Karpas-422 (cell line): Measurements from ENCODE around the gene FBL. TPM values are rescaled to one million over a fixed set of nuclear protein-coding genes. Genes with fewer than 3 reads are reported as not detected.
"Not testable (repeated sequence)": the region's sequence is repeated elsewhere in the genome, so short reads cannot be mapped to it uniquely, and the experiment has no call there.

Experiments
- DNase-seq: peaks from one replicate; pipeline ENCODE4 v3.0.0-alpha.2; 2015
- H2AFZ ChIP-seq: fragments of 200-600 bp; sonication (generic); 2 replicates; pipeline ENCODE4 v1.6.1; 2014; ENCODE audit warnings: antibody characterized with exemption, low read length, mixed read lengths
- H3K27ac ChIP-seq: fragments of 200-600 bp; sonication (generic); 2 replicates; pipeline ENCODE4 v1.5.1; 2014; ENCODE audit warnings: mild to moderate bottlenecking, low read length, moderate library complexity
- H3K27me3 ChIP-seq: fragments of 200-600 bp; sonication (generic); 2 replicates; pipeline ENCODE4 v1.6.1; 2014; ENCODE audit warnings: low read length, mixed read lengths
- H3K36me3 ChIP-seq: fragments of 200-600 bp; sonication (generic); 2 replicates; pipeline ENCODE4 v1.6.1; 2014; ENCODE audit warnings: low read length, mixed read lengths; ENCODE audit not compliant: insufficient read depth
- H3K4me1 ChIP-seq: fragments of 200-600 bp; sonication (generic); 2 replicates; pipeline ENCODE4 v1.6.1; 2014; ENCODE audit warnings: mild to moderate bottlenecking, low read length, mixed read lengths
- H3K4me2 ChIP-seq: fragments of 200-600 bp; sonication (generic); 2 replicates; pipeline ENCODE4 v1.6.1; 2014; ENCODE audit warnings: low read length, low read depth, mild to moderate bottlenecking; ENCODE audit not compliant: poor library complexity, severe bottlenecking
- H3K4me3 ChIP-seq: fragments of 200-600 bp; sonication (generic); 2 replicates; pipeline ENCODE4 v1.5.1; 2014; ENCODE audit warnings: mild to moderate bottlenecking, antibody characterized with exemption, low read length, mixed read lengths
- H3K79me2 ChIP-seq: fragments of 200-600 bp; sonication (generic); 2 replicates; pipeline ENCODE4 v1.6.1; 2014; ENCODE audit warnings: mild to moderate bottlenecking, low read length, mixed read lengths
- H3K9ac ChIP-seq: fragments of 200-600 bp; sonication (generic); 2 replicates; pipeline ENCODE4 v1.6.0; 2014; ENCODE audit warnings: low read length
- H3K9me2 ChIP-seq: fragments of 200-600 bp; sonication (generic), shearing (Covaris generic); replicated peaks from 2 replicates; pipeline ENCODE4 v1.6.0; 2014; ENCODE audit warnings: mild to moderate bottlenecking, low read length, moderate library complexity; ENCODE audit not compliant: insufficient read depth
- H3K9me3 ChIP-seq: fragments of 300-700, 200-600 bp; sonication (generic); 2 replicates; pipeline ENCODE4 v1.6.1; 2014; ENCODE audit warnings: low read length, mixed read lengths
- H4K20me1 ChIP-seq: fragments of 200-600 bp; sonication (generic); 2 replicates; pipeline ENCODE4 v1.6.1; 2014; ENCODE audit warnings: mild to moderate bottlenecking, antibody characterized with exemption, low read length, low read depth; ENCODE audit not compliant: insufficient read depth
- total RNA-seq: library from RNA; depleted of rRNA; stranded (reverse); fragments of >200 nt; shearing (Covaris generic); gene quantifications from 2 replicates; pipeline ENCODE4 v1.2.3, GENCODE V29; 2014; ENCODE audit warnings: low replicate concordance

FBL gene
- total RNA-seq, 1 experiment from 2014 or later, result 384 TPM

GRCh38 chr19:39814111-39814510, 32.1 kb downstream of the FBL start:
- H3K27me3 ChIP-seq, H3K4me3 ChIP-seq, H3K4me1 ChIP-seq, H3K4me2 ChIP-seq, H3K36me3 ChIP-seq, H3K27ac ChIP-seq, H4K20me1 ChIP-seq, H3K9ac ChIP-seq, H3K9me2 ChIP-seq, DNase-seq, H2AFZ ChIP-seq, H3K79me2 ChIP-seq, H3K9me3 ChIP-seq: not testable (repeated sequence)

GRCh38 chr19:39813264-39813993, 32.8 kb downstream of the FBL start:
- H3K4me1 ChIP-seq, result no peaks in the 10 kb centered on the region
- H2AFZ ChIP-seq, result no peak overlapping the region
- H3K9me2 ChIP-seq, result no peaks in the 10 kb centered on the region
- no peak overlapping the region for H3K4me2 ChIP-seq
- DNase-seq, result no peak
- H3K27ac ChIP-seq, result no peak overlapping the region
- no peak overlapping the region for H3K4me3 ChIP-seq
- H3K27me3 ChIP-seq, result no peaks in the 10 kb centered on the region
- H4K20me1 ChIP-seq, result no peaks in the 10 kb centered on the region
- H3K9ac ChIP-seq, result no peak overlapping the region
- no peaks in the 10 kb centered on the region for H3K79me2 ChIP-seq
- peaks cover 3% of the 10 kb centered on the region; the same call in 1 of the 2 replicates for H3K9me3 ChIP-seq
- H3K36me3 ChIP-seq, result no peaks in the 10 kb centered on the region

GRCh38 chr19:39811064-39811463, 35.1 kb downstream of the FBL start:
- Histone ChIP-seq H3K4me2 (no peak overlapping the region), H4K20me1 (no peaks in the 10 kb centered on the region), H3K9ac (no peak overlapping the region), H2AFZ (no peak overlapping the region), H3K9me2 (no peaks in the 10 kb centered on the region), H3K4me3 (no peak overlapping the region), H3K79me2 (no peaks in the 10 kb centered on the region), H3K36me3 (no peaks in the 10 kb centered on the region), H3K27me3 (no peaks in the 10 kb centered on the region), H3K4me1 (no peaks in the 10 kb centered on the region), H3K9me3 (peaks cover 3% of the 10 kb centered on the region; the same call in 1 of the 2 replicates), H3K27ac (no peak overlapping the region)
- DNase-seq, result no peak

- H3K79me2 ChIP-seq, result no peaks in the 10 kb centered on the region
- no peak overlapping the region for H3K4me2 ChIP-seq
- no peaks in the 10 kb centered on the region for H3K36me3 ChIP-seq
- H3K27me3 ChIP-seq, result no peaks in the 10 kb centered on the region
- peaks cover 3% of the 10 kb centered on the region; the same call in 1 of the 2 replicates for H3K9me3 ChIP-seq
- H3K9me2 ChIP-seq, result no peaks in the 10 kb centered on the region
- no peak overlapping the region for H3K27ac ChIP-seq
- no peak overlapping the region for H2AFZ ChIP-seq
- H4K20me1 ChIP-seq, result no peaks in the 10 kb centered on the region
- DNase-seq, result peak; percentile 52
- no peaks in the 10 kb centered on the region for H3K4me1 ChIP-seq
- no peak overlapping the region for H3K9ac ChIP-seq
- no peak overlapping the region for H3K4me3 ChIP-seq
Observed at GRCh38 chr19:39810424-39810823, 35.8 kb downstream of the FBL start.

GRCh38 chr19:39809368-39809767, 36.8 kb downstream of the FBL start:
- Histone ChIP-seq H3K27ac (no peak overlapping the region), H3K9ac (no peak overlapping the region), H3K4me1 (no peaks in the 10 kb centered on the region), H2AFZ (no peak overlapping the region), H3K4me3 (no peak overlapping the region), H3K79me2 (no peaks in the 10 kb centered on the region), H3K27me3 (no peaks in the 10 kb centered on the region), H3K36me3 (no peaks in the 10 kb centered on the region), H3K9me3 (peaks cover 3% of the 10 kb centered on the region; the same call in 1 of the 2 replicates), H3K4me2 (no peak overlapping the region), H3K9me2 (no peaks in the 10 kb centered on the region), H4K20me1 (no peaks in the 10 kb centered on the region)
- DNase-seq, result no peak

GRCh38 chr19:39808688-39809087, 37.5 kb downstream of the FBL start:
- H3K79me2 ChIP-seq, H3K36me3 ChIP-seq, H3K4me3 ChIP-seq: not testable (repeated sequence)

GRCh38 chr19:39807846-39808364, 38.3 kb downstream of the FBL start:
- Histone ChIP-seq H3K27ac (no peak overlapping the region), H3K9me3 (peaks cover 3% of the 10 kb centered on the region; the same call in 1 of the 2 replicates), H3K4me1 (no peaks in the 10 kb centered on the region), H4K20me1 (no peaks in the 10 kb centered on the region), H3K9me2 (no peaks in the 10 kb centered on the region), H3K27me3 (no peaks in the 10 kb centered on the region), H3K4me2 (no peak overlapping the region), H3K9ac (no peak overlapping the region), H3K79me2 (no peaks in the 10 kb centered on the region), H2AFZ (no peak overlapping the region), H3K4me3 (no peak overlapping the region), H3K36me3 (no peaks in the 10 kb centered on the region)
- no peak for DNase-seq

More at GRCh38 chr19:39808688-39809087, 37.5 kb downstream of the FBL start:
- not testable (repeated sequence) for H4K20me1 ChIP-seq, H3K27me3 ChIP-seq, H2AFZ ChIP-seq, H3K4me2 ChIP-seq, H3K4me1 ChIP-seq, H3K9me2 ChIP-seq, DNase-seq, H3K9ac ChIP-seq, H3K9me3 ChIP-seq, H3K27ac ChIP-seq

GRCh38 chr19:39805104-39805503, 41.1 kb downstream of the FBL start:
- Histone ChIP-seq H3K27me3 (no peaks in the 10 kb centered on the region), H2AFZ (no peak overlapping the region), H3K27ac (no peak overlapping the region), H3K9me3 (peaks cover 3% of the 10 kb centered on the region; the same call in 1 of the 2 replicates), H3K36me3 (no peaks in the 10 kb centered on the region), H3K9me2 (no peaks in the 10 kb centered on the region), H3K4me1 (no peaks in the 10 kb centered on the region), H4K20me1 (no peaks in the 10 kb centered on the region), H3K79me2 (no peaks in the 10 kb centered on the region), H3K4me3 (no peak overlapping the region), H3K9ac (no peak overlapping the region), H3K4me2 (no peak overlapping the region)
- no peak for DNase-seq
